HK-2 (cell line): ENCODE measurements around the gene NFATC3.
"Not testable (repeated sequence)": the region's sequence is repeated elsewhere in the genome, so short reads cannot be mapped to it uniquely, and the experiment has no call there.

Experiments
- DNase-seq: peaks from one replicate; pipeline ENCODE4 v3.0.0-alpha.2; 2018; ENCODE audit not compliant: unreplicated experiment

NFATC3 gene

DNA sequence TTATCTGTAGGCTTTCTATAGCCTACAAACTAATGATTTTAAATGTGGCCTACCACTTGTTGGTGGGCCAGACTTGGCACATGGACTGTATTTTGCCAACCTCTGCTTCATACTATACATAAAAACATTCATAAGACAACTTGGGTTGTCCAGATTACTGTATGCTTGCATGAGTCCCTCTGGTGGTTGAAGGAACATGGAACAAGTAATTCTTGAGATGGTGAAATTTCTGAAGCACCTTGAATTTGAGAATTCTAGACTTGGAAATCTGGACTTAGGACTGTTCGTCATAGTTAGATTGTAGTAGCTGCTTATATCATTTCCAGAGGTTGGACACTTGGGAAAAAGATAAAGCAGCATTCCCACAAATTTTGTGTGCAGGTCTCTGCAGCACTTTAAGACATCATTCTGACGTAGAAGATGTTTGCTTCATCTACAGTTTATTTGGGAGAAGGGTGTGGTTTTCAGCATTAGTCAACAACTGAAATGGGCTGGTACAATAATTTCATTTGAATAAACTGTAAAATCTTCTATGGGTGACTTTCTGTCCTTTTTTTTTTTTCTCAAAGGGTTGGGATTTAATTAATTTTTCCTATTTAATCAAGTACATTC, 31.2 kb downstream of the NFATC3 start:
- no peak for DNase-seq

DNA sequence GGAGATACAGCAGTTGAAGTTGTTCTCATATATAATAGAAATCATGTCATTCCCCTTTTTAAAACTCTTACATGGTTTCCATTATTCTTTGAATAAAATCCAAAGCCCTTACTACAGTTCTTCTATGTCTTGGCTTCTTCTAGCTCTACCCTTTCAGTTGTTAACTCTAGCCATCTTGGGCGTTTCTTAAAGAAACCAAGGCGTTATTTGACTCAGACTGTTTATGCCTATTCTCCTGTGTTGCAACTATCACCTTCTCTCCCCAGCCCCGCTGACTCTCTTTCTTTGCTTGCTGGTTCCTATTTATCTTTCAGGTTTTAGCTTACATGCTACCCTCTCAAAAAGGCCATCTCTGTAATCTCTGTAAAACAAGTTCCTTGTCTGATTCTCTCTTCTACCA, 32.7 kb downstream of the NFATC3 start:
- DNase-seq = no peak

DNA sequence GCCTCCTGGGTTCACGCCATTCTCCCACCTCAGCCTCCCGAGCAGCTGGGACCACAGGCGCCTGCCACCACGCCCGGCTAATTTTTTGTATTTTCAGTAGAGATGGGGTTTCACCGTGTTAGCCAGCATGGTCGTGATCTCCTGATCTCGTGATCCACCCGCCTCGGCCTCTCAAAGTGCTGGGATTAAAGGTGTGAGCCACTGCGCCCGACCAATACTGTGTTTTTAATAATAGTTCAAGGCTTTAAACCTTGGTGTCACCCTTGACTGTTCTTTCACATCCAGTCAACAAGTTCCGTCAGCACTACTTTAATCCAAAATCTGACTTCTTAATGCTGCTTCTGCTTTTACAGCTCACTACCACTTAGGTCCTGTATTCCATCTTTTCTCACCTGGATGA, 33.8 kb downstream of the NFATC3 start:
- not testable (repeated sequence) for DNase-seq

DNA sequence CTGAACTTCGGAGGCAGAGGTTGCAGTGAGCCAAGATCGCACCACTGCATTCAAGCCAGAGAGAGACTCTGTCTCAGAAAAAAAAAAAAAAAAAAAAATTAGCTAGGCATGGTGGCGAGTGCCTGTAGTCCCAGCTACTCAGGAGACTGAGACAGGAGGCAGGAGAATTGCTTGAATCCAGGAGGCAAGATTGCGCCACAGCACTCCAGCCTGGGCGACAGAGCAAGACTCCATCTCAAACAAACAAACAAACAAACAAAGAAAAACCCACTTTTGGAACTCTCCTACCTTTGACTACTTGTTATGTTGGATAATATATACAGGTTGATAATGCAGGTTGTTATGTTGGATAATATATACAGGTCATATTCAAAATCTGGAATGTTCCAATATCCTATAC, 35.3 kb downstream of the NFATC3 start:
- DNase-seq = not testable (repeated sequence)

DNA sequence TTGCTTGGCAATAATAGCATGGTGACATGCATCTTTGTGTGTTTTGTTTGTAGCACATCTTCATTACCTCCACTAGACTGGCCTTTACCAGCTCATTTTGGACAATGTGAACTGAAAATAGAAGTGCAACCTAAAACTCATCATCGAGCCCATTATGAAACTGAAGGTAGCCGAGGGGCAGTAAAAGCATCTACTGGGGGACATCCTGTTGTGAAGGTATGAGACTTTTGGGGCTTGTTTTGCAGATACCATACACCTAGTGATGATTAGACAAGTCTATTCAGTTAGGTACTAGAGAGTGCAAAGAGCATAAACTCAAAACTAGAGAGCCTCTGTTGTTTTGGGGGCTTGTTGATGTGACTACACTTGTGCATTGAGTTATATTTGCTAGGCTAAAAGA, 41.2 kb downstream of the NFATC3 start:
- DNase-seq = no peak

DNA sequence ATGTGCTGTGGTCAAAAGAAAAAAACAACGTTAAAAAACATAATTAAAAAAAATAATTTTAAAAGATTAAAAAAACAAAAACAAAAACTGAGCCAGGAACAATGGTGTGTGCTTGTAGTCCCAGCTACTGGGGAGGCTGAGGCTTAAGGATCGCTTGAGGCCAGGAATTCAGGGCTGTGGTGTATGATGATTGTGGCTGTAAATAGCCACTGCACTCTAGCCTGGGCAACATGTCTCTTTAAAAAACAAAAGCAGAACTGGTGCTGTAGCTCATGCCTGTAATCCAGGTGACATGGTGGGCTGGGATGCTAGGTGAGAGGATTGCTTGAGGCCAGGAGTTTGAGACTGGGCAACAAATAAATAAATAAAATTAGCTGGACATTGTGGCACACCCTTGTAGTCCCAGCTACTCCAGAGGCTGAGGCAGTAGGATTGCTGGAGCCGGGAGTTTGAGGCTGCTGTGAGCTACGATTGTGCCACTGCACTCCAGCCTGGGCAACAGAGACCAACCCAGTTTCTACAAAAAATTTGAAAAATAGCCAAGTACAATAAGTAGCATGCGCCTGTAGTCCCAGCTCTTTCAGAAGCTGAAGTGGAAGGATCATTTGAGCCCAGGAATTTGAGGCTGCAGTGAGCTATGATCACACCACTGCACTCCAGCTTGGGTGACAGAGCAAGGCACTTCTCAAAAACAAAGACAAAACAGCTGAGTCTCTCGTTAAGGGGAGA, 43.6 kb downstream of the NFATC3 start:
- no peak for DNase-seq

DNA sequence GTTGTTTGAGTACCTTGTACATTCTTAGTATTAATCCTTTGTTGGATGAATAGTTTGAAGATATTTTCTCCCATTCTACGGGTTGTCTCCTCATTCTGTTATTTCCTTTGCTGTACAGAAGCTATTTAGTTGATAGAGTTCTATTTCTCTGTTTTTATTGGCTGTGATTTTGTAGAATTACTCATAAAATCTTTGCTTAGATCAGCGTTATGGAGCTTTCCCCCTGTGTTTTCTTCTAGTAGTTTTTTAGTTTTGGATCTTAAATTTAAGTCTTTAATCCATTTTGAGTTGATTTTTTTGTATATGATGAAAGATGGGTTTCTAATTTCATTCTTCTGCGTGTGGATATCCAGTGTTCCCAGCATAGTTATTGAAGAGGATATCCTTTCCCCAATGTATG, 45.4 kb downstream of the NFATC3 start:
- no peak for DNase-seq

DNA sequence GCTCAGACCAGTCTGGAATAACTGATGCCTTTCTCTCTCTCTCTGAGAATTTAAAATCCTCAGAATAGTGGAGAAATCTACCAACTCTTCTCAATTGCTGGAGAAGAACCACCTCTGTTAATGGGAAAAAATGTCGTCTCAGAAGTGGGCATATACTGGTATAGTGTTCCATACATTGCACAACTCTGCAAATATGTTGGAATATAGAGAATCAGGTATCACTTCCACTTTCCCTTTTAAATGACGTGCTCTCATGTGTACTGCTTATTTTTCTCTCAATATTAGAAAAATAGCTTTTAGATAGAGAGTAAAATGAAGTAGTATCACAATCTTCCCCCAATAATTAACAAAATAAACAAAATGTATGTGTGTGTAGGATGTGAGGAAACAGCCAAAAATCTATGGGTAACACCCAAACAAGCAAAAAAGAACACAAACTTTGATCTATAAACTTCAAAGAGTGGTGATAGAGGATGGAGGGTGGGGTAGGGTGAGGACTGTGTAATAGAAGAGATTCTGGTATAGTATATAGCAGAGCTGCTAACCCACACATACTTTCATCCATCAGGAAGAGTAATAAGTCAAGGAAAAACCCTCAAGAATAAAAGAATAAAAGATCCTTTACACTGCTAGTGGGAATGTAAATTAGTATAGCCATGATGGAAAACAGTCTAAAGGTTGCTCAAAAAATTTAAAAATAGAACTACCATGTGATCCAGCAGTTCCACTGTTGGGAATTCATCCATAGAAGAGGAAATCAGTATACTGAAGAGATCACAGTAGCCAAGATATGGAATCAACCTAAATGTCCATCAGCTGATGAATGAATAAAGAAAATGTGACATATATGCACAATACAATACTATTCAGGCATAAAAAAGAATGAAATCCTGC, 46.9 kb downstream of the NFATC3 start:
- DNase-seq = no peak

DNA sequence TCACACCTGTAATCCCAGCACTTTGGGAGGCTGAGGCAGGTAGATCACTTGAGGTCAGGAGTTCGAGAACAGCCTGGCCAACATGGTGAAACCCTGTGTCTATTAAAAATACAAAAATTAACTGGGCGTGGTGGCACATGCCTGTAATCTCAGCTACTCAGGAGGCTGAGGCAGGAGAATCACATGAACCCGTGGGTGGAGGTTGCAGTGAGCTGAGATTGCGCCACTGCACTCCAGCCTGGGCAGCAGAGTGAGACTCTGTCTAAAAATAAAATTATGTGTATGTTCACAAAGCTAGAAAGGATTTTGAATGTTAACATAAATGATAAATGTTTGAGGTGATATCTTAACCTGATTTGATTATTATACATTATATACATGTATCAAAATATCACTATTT, 47.8 kb downstream of the NFATC3 start:
- DNase-seq = not testable (repeated sequence)

DNA sequence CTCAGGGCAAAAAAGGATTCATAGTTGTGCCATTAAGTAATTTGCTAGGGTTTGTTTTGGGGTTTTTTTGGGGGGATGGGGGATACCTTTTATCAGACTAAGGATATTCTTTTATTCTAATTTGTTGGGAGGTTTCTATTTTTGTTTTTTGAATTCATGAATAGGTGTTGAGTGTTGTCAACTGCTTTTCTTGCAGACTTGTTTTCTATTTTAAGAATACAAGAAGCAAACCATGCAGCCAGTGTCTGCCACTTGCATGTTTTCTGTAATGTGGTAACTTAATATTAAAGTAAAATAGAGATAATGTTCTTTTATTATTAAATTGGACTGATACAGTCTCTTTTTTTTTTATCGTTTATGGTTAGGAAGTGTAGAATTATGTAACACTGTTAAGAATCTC, 49.5 kb downstream of the NFATC3 start:
- DNase-seq = no peak

DNA sequence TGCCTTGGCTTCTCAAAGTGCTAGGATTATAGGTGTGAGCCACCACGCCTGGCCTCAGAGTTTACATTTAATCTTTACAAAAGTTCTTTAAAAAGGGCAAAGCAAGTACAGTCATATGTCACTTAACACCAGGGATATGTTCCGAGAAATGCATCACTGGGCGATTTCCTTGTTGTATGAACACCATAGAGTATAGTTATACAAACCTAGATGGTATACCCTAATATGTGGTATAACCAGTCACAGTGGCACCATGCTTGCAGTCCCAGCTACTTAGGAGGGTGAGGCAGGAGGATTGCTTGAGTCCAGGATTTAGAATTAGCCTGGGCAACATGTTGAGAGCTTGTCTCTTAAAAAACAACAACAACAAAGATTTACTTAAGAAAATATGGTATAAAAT, 51.3 kb downstream of the NFATC3 start:
- DNase-seq = no peak

DNA sequence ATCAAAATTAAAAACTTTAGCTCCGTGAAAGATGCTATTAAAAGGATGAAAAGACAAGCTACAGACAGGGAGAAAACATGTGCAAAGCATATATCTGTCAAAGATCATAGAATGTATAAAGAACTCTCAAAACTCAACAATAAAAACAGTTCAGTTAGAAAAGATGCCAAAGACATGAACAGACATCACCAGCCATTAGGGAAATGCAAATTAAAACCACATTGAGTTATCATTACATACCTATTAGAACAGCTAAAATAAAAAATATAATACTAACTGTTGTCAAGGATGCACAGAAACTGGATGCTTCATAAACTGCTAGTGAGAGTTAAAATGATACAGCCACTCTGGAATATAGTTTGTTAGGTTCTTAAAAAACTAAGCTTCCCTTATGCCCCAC, 58.8 kb downstream of the NFATC3 start:
- DNase-seq = no peak

DNA sequence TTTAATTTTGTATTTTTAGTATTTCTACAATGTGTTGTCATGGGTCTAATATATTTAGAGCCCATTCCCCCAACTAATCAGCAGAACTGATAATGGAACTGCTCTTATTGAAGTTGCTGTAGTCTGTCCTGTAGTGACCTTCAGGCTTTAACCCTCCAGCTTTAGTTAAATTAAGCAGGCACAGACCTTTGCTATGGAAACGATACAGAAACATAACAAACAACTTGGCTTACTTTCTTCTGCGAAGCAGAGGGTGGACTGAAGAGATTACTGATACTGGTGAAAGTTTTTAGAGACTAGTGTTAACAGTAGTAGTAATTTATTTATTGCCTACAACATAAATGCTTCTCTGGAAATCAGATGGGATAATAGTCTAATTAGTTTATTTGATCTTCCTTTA, 61.4 kb downstream of the NFATC3 start:
- DNase-seq = no peak

DNA sequence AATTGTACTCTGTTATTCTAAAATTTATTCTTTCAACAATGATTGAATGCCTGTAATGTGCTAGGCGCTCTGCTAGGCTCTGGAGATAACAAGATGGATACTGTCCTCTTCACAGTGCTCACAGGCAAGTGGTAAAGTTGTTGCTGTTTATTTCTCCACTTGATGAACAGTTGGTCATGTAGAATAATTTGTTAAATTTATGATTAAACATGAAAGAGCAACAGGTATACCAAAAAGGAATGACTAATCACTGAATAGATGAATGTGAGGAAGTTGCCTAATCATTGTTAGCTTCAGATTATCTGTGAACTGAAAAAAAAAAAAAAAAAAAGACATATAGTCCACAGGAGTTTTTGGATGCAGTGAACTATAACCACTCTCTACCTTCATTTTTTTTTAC, 62.3 kb downstream of the NFATC3 start:
- DNase-seq = no peak

DNA sequence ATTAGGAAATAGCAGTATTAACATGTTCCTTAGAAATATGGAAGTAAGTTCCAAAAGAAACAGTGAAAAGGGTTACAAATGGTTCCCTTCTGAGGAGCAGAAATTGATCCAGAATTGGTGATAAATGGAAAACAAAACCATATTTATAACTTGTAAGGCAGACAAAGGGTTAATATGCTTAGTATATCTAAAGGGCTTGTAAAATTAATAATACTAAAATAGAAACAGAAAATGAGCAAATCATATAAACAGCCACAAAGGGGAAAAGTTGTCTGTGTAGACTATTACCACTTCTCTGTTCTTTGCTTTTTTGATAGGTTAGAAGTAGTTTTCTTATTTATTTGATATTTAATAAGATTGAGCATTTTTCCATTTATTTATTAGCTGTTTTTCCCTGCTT, 64.4 kb downstream of the NFATC3 start:
- no peak for DNase-seq

DNA sequence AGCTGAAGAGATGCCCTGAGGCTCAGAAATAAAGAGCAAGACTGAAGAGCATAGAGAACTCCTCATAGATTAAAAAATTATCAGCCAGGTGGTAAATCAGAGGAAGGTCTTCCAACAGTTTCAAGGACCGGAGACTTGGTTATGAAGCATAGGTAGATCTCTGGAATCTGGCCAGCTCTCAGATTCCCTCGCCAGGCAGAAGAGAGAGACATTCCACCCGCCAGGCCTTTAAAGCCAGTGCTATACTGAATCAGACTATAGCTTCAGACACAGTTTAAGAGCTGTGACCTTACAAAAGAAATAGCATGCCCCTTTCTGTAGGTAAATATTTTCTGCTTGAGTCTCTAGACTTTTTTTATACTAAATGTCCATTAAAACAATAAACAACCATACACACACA, 70.3 kb downstream of the NFATC3 start:
- DNase-seq = no peak

DNA sequence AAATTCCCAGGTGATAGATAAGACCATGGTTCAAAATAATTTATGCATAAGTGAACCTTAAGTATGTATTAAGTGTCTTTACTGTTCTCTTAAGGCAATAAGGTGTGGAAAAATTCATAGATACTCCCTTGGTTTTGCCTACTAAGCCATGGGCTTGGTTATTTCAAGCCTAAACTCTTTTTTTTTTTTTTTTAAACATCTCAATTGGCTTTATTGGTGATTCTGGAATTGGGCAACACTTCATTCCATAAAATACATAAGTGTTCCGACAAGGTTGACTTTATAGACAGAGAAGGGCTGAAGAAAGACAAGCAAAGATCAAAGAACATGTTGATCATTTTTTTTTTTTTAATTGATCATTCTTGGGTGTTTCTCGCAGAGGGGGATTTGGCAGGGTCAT, 77.2 kb downstream of the NFATC3 start:
- DNase-seq = no peak

DNA sequence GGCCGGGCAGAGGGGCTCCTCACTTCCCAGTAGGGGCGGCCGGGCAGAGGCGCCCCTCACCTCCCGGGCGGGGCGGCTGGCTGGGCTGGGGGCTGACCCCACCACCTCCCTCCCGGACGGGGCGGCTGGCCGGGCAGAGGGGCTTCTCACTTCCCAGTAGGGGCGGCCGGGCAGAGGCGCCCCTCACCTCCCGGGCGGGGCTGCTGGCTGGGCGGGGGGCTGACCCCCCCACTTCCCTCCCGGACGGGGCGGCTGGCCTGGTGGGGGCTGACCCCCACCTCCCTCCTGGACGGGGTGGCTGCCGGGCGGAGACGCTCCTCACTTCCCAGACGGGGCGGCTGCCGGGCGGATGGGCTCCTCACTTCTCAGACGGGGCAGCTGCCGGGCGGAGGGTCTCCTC, 78.1 kb downstream of the NFATC3 start:
- DNase-seq = not testable (repeated sequence)

DNA sequence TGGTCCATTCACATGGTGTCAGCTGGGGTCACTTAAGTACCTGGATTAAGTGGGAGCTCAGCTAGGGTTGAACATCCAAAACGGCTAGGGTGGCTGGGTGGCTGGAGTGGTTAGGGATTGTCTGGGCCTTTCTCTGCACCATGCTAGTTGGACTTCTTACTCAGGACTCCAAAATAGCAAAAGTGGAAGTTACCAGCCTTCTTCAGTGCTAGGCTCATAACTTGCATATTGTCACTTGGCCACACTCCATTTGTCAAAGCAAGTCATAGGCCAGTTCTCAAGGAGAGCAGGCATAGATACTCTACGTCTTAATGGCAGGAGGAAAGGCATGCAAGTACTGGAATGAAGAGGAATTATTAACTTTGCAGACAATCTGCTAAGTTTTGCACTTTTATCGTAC, 81.1 kb downstream of the NFATC3 start:
- no peak for DNase-seq

DNA sequence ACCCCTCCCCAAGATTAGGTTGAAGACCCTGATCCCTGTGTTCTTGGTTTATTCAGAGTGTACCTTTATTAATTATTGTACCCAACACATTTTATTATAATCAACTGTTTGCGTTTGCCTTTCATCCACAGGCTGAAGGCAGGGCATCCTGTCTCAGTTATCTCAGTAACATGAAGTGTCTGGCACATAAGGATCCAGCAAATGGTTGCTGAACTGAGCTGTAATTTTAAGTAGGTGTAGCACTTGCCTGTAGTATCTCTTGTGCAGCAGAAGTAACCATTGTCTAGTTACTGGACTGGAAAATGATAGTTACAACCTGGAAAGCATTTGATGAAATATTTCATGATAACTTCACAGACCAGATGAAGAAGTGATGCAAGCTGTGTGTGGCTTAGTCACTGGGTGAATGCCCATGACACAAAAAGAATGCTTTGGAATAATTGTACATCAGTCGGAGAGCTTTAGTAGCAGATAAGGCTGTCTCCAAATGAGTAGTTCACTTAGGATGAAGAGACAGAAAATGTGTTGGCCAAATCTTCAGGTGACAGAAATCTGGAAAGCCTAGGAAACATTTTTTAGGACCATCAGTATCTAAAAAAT, 94.1 kb downstream of the NFATC3 start:
- DNase-seq = no peak

DNA sequence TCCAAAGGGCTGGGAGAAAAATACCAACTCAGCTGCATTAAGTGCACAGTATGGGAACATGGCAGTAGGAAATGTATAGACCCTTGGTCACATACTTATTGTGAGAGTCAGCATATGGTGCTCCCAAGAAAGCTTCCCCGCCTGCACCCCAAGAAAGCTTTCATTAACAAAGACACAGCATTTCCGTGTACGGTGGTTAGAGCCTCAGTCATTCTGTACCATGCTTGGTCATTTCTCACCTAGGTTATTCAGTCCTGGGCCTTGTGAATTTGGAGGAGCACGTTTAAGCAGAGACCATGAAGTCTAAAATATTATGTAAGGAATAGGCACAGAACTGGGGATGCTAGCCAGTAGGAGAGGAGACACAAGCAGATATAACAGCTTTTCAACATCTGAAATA, 94.7 kb downstream of the NFATC3 start:
- no peak for DNase-seq

DNA sequence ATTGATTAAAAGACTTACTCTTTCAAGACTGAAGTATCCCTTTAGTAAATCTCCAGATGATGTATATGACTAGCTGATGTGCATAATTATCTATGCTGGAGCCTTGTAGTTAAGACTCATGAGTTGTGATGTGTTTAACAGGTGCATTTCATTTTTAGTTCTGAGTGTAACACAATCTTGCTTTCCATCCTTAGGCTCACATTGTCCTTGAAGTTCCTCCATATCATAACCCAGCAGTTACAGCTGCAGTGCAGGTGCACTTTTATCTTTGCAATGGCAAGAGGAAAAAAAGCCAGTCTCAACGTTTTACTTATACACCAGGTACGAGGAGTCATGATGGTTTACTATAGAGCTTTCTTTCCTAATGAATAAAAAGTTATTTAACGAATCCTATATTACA, 97.9 kb downstream of the NFATC3 start:
- DNase-seq = no peak

DNA sequence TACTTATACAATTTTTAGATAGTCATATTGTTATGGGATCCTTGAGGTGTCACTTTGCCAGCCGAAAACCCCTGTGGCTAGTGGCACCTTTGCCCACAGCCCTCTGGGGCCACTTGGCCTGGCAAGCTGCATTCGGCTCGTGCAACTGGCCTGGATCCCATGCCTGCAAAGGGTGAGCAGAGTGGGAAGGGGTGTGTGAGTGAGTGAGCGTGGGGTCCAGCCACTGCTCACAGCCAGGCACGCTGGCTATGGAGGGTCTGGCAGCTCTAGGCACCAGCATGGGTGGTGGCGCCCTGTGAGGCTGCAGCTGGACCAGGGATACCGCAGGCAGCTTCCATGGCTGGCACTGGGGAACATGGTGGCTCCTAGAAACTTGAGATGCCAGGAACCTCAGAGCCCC, 101.7 kb downstream of the NFATC3 start:
- DNase-seq = no peak
